Vagina (tissue), 2 donors: ENCODE results near the gene B4GALNT3. TPM values are rescaled to one million over a fixed set of nuclear protein-coding genes. Genes with fewer than 3 reads are reported as not detected.
A peak's percentile ranks its signal among the peaks of the same experiment; 100 is the strongest.

ENCODE experiments used
- DNase-seq, 2 donors: peaks; one replicate each; pipeline ENCODE4 v3.0.0-alpha.2; 2017; ENCODE audit errors: extremely low spot score in 2 of 2
- H3K27ac ChIP-seq: fragments of 200-600 bp; sonication (generic); one replicate; pipeline ENCODE4 v1.5.1; 2019
- H3K27me3 ChIP-seq: fragments of 200-600 bp; sonication (generic); one replicate; pipeline ENCODE4 v1.5.1; 2019
- H3K36me3 ChIP-seq, 2 donors: fragments of 200-600 bp; sonication (generic); one replicate each; pipeline ENCODE4 v1.5.1; 2017 to 2019
- H3K4me1 ChIP-seq: fragments of 200-600 bp; sonication (generic); one replicate; pipeline ENCODE4 v1.5.1; 2019
- H3K4me3 ChIP-seq, 2 donors: fragments of 200-600 bp; sonication (generic); 1 replicate in 1 of 2; 2 replicates in 1 of 2; pipeline ENCODE4 v1.5.1; 2016 to 2019
- H3K9me3 ChIP-seq: fragments of 200-600 bp; sonication (generic); one replicate; pipeline ENCODE4 v1.5.1; 2019
- POLR2A ChIP-seq, 2 donors: fragments of 450-650 bp; IDR thresholded peaks; one replicate each; pipeline ENCODE4 v1.6.1; 2017; ENCODE audit warnings: antibody characterized with exemption in 2 of 2, mild to moderate bottlenecking in 2 of 2, moderate library complexity in 2 of 2
- POLR2AphosphoS5 ChIP-seq, 2 donors: sonication (generic); formaldehyde crosslinking; IDR thresholded peaks; one replicate each; pipeline ENCODE4 v1.9.0; 2017; ENCODE audit warnings: antibody characterized with exemption in 2 of 2, mild to moderate bottlenecking in 2 of 2, low read depth in 1 of 2; ENCODE audit not compliant: insufficient read depth in 1 of 2
- intact Hi-C: fragments of 100-400 bp; cut with DNase I; formaldehyde crosslinking; loops from one replicate; pipeline ENCODE4 v1.15.1; 2023
- total RNA-seq: library from RNA; depleted of rRNA; stranded (reverse); fragments of >200 nt; gene quantifications from one replicate; pipeline ENCODE4 v1.2.3, GENCODE V29; 2016
- TF ChIP-seq, protein P1 (sequence below), 3 experiments: fragments of 450-650 bp in 2 of 3; fragments of 200-600 bp in 1 of 3; sonication (generic) in 1 of 3; IDR thresholded peaks; one replicate each; pipeline ENCODE4 v1.5.1; 2017 to 2019; ENCODE audit warnings: antibody characterized with exemption in 3 of 3, mild to moderate bottlenecking in 2 of 3, moderate library complexity in 2 of 3

The B4GALNT3 gene
- total RNA-seq, 1 donor from 2014 or later, result 13.3 TPM

DNA sequence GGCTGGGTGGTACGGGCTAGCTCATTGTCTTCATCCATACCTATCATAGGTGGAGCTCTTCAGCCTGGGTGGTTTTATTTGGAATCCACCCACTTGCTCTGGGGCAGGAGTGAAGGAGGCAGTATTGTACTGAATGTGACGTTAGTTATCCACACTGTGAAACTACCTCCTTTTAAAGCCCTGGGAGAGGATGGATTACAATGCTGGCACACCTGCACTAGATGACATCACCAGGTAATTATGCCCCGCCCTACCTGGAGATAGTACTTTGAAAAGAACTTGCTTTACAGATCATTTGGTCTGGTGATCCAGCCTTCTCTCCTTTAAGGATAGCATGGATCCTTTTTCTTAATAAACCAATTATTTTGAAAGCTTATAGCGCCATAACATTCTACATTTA lies 78.0 kb downstream of the B4GALNT3 start:
- Histone ChIP-seq H3K4me3 (no peak overlapping the region), H3K36me3 (no peaks in the 10 kb centered on the region), H3K4me1 (peaks cover 44% of the 10 kb centered on the region), H3K27me3 (no peaks in the 10 kb centered on the region), H3K27ac (peak overlapping the region; percentile 65), H3K9me3 (no peaks in the 10 kb centered on the region)
- no peak for DNase-seq
- TF ChIP-seq POLR2AphosphoS5 (IDR thresholded peaks at IDR 0.05; ENCODE audit: insufficient read depth in 1 of 2, low read depth in 1 of 2), result peak in 1 of 2 donors; percentile 81
- no peak for TF ChIP-seq POLR2A (IDR thresholded peaks at IDR 0.05)
- intact Hi-C loops, result no loop called here

DNA sequence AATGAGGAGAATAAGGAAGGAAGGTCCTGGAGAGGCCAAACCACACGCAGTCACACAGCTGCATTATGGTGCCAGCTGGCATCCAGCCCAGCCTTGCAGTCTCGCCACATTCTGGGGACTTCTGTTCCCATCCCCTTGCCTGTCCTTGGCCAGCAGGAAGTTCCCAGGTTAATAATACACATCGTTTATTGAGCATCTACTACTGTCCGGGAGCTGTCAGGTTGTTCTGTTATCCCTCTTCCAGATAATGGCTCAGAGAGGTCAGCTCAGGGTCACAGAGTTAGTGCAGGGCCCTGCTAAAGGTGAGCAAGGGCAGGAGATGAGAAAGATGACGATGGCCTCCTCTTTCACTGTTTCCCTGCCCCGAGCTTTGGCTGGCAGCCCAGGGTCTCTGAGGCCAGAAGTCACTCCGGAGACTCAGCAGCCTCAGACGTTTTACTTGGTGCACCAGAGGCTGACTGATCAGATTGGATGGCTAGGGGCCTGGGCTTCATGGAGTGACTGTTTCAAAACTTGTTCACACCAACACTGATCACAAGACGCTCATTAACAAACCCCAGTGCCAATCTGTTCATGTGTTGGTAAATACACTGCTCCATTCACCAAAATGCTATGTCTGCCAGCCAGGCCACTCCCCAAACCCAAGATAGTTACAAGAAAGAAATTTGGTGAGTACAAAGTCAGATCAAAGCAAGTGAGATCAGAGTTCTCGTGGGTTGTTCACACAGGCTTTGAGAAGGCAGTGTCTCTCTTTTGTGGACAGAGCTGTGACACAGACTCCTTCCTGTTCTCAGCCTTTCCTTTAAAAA lies 79.2 kb downstream of the B4GALNT3 start:
- H3K4me1 ChIP-seq, result peaks cover 35% of the 10 kb centered on the region
- no peak for TF ChIP-seq POLR2AphosphoS5 (IDR thresholded peaks at IDR 0.05; ENCODE audit: insufficient read depth in 1 of 2, low read depth in 1 of 2)
- no peak for TF ChIP-seq POLR2A (IDR thresholded peaks at IDR 0.05)
- no peaks in the 10 kb centered on the region for H3K27me3 ChIP-seq
- H3K9me3 ChIP-seq, result no peaks in the 10 kb centered on the region
- peak overlapping the region; percentile 65 for H3K27ac ChIP-seq
- intact Hi-C loops, result no loop called here
- DNase-seq, result no peak
- H3K36me3 ChIP-seq, result no peaks in the 10 kb centered on the region
- no peak overlapping the region for H3K4me3 ChIP-seq

DNA sequence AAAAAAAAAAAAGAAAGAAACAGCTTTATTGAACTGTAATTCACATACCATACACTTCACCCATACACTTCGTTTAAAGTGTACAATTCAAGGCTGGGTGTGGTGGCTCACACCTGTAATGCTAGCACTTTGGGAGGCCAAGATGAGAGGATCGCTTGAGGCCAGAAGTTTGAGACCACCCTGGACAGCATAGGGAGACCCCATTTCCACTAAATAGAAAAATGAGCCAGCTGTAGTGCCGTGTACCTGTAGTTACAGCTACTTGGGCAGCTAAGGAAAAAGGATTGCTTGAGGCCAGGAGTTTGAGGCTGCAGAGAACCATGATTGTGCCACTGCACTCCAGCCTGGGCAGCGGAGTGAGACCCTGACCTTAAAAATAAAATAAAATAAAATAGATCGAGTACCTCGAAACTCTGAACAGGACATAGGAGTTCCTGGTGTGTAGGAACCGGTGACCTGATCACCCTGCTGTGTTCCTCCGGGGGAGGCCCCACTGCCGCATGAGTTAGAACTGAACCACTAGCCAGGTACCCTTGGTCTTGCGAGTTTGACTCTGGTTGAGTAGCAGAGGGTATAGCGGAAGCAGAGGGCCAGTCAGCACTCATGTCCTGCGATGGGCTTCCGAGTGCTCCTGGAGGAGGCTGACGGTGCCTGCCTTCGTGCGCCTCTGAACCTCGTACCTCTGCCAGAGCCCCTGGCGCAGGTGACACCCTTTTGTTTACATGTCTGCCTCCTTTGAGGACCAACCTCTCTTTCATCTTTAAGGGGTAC lies 80.0 kb downstream of the B4GALNT3 start:
- no peaks in the 10 kb centered on the region for H3K27me3 ChIP-seq
- no peak for DNase-seq
- peak overlapping the region; percentile 65 for H3K27ac ChIP-seq
- intact Hi-C loops, result no loop called here
- H3K4me3 ChIP-seq, result no peak overlapping the region
- H3K9me3 ChIP-seq, result no peaks in the 10 kb centered on the region
- no peaks in the 10 kb centered on the region for H3K36me3 ChIP-seq
- TF ChIP-seq POLR2AphosphoS5 (IDR thresholded peaks at IDR 0.05; ENCODE audit: insufficient read depth in 1 of 2, low read depth in 1 of 2) (no peak), POLR2A (IDR thresholded peaks at IDR 0.05) (no peak)
- TF ChIP-seq, protein P1, sequence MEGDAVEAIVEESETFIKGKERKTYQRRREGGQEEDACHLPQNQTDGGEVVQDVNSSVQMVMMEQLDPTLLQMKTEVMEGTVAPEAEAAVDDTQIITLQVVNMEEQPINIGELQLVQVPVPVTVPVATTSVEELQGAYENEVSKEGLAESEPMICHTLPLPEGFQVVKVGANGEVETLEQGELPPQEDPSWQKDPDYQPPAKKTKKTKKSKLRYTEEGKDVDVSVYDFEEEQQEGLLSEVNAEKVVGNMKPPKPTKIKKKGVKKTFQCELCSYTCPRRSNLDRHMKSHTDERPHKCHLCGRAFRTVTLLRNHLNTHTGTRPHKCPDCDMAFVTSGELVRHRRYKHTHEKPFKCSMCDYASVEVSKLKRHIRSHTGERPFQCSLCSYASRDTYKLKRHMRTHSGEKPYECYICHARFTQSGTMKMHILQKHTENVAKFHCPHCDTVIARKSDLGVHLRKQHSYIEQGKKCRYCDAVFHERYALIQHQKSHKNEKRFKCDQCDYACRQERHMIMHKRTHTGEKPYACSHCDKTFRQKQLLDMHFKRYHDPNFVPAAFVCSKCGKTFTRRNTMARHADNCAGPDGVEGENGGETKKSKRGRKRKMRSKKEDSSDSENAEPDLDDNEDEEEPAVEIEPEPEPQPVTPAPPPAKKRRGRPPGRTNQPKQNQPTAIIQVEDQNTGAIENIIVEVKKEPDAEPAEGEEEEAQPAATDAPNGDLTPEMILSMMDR (IDR thresholded peaks at IDR 0.05), result no peak
- peaks cover 31% of the 10 kb centered on the region for H3K4me1 ChIP-seq

DNA sequence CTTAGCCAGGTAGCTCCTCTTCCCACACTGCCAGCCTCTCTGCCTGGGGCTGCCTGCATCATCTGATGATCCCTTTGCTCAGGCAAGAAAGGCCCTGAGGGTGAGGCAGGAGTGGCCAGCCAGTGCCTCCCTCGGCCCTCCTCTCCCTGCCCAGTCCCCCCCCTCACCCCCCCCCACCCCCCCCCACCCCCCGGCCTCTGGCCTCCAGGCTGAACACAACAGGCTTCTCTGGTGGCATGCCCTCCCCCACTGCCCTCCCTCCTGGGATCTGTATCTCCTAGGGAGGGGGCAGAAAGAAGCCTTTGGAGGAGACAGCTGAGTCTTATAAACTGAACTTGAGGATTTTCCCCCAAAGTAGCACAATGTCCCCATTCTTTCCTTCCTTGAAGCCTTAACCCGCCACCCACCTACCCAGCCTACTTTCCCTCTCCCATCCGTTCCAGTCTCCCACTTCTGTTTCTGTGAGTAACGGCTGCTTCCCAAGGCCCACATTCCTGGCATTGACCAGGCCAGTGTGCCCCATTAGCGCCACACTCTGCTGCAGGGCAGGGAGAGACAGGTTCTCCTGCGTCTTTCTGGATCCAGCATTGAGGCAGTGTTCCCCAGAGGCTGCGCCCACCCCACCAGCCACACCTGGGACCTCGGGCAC lies 82.1 kb downstream of the B4GALNT3 start:
- H3K4me1 ChIP-seq, result peaks cover 35% of the 10 kb centered on the region

DNA sequence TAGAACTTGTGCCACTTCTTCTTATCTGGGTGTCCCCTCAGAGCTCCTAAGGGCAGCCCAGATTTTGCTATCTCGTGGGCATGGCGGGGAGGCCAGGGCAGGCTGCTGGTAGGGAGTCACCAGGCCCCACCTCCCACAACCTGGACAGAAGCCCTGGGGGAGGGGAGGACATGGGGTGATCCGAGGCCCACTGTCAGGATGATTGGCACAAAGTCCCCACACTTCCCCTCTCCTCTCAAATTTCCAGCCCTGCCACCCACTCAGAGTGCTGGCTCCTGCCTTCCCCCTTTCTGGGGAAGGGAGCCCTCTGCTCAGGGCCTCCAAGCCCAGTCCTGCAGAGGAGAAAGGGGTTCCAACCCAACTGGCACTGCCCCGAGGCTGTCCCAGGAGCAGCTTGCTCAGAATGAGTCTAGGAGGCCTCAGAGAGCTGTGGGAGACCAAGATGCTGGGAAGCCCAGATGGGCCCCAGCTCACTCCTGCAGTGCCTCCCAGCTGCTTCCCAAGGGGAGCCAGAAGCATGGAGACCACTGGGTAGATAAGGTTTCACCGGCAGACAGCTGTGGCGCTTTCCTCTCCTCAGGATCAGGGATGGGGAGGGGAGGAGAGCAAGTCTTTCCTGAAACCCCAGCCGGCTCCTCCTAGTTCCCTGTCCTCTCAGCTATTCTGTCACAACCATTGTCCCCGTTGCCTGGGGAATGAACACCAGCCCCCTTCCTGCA lies 82.8 kb downstream of the B4GALNT3 start:
- Histone ChIP-seq H3K4me1 (peaks cover 38% of the 10 kb centered on the region), H3K36me3 (no peaks in the 10 kb centered on the region), H3K27ac (no peak overlapping the region), H3K4me3 (no peak overlapping the region), H3K27me3 (no peaks in the 10 kb centered on the region), H3K9me3 (no peaks in the 10 kb centered on the region)
- intact Hi-C loops, result no loop called here
- DNase-seq, result no peak
- TF ChIP-seq, protein P1 (IDR thresholded peaks at IDR 0.05), result no peak
- TF ChIP-seq POLR2A (IDR thresholded peaks at IDR 0.05) (no peak), POLR2AphosphoS5 (IDR thresholded peaks at IDR 0.05; ENCODE audit: insufficient read depth in 1 of 2, low read depth in 1 of 2) (no peak)

More for the DNA sequence above, 82.1 kb downstream of the B4GALNT3 start:
- TF ChIP-seq, protein P1 (IDR thresholded peaks at IDR 0.05), result no peak
- TF ChIP-seq POLR2AphosphoS5 (IDR thresholded peaks at IDR 0.05; ENCODE audit: insufficient read depth in 1 of 2, low read depth in 1 of 2) (no peak), POLR2A (IDR thresholded peaks at IDR 0.05) (no peak)
- no peak for DNase-seq
- no peaks in the 10 kb centered on the region for H3K27me3 ChIP-seq
- no peak overlapping the region for H3K4me3 ChIP-seq
- intact Hi-C loops, result no loop called here
- no peaks in the 10 kb centered on the region for H3K9me3 ChIP-seq
- H3K27ac ChIP-seq, result peak overlapping the region; percentile 33
- no peaks in the 10 kb centered on the region for H3K36me3 ChIP-seq
